ENCODE data around the gene NOS3.

Gene NOS3

DNA sequence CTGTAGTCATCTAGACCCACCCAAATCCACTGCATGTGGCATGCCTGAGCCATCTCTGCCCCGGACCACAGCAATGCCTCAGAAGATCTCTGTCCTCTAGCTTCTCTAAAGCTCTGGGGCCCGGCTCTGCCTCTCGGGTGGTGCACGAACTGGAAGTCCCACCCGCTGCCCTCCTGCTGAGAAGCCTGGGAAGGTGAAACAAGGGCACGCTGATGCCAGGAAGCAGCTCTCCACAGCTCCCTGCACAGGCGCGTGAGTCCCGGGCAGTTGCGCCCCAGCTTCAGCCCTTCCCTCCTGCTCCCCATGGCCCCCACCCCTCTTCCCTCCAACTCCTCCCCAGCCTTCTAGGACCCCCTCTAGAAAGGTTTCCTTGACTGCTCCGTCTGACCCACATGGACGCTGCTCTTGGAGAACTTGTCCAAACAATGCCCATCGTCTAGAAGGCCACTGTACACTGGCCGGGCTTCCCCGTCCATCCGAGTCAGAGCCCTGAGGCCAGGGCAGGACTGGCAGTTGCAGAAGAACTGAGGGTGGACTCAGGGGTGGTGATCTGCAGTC lies 25.5 kb upstream of the NOS3 start:
- FAIRE-seq = no peak

- FAIRE-seq = no peak
These were observed 24.8 kb upstream of the NOS3 start for GRCh38 chr7:150966002-150966401.

DNA sequence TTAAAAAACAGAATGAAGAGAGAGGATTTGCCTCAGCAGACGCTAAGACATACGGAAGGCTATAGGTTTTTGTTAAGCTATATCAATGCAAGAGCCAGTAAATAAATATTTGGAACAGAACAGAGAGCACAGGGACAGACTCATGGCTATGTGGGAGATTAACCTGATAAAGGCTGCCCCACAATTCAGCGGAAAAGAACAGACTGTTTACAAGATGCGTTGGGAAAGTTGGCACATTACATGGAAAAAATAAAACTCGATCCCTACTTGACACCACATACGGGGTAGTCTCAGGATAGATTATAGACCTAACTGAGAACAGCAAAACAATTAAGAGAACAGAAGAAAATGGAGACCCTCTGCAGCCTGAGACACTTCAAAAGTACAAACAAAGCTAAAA lies 23.5 kb upstream of the NOS3 start:
- FAIRE-seq = no peak

DNA sequence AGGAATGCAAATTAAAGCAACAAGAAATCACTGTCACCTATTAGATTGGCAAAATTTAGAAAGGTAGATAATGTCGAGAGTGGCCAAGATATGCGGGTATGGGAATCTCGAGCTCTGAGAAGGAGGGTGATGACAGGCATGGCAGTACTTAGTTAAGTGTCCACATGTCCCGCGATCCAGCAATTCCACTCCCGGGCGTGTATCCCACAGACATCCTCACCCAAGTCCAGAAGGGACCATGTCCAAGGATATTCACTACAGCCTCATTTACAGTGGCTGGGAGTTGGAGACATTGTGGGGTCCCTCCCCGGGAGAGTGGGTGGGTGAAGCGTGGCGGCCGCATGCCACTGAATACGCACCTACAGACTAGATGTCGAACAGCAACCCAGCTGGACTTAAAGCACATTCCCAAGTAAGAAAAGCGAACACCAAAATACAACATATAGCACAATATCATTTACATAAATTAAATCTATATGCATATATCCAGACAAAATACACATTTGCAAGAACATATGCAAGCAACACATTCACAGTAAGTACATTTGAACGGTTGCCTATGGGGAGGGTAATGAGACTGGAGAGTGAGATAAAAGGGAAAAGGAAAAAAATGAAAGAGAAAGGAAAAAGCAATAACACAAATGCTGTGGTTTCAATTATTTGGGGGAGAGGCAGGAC lies 22.6 kb upstream of the NOS3 start:
- FAIRE-seq = no peak

DNA sequence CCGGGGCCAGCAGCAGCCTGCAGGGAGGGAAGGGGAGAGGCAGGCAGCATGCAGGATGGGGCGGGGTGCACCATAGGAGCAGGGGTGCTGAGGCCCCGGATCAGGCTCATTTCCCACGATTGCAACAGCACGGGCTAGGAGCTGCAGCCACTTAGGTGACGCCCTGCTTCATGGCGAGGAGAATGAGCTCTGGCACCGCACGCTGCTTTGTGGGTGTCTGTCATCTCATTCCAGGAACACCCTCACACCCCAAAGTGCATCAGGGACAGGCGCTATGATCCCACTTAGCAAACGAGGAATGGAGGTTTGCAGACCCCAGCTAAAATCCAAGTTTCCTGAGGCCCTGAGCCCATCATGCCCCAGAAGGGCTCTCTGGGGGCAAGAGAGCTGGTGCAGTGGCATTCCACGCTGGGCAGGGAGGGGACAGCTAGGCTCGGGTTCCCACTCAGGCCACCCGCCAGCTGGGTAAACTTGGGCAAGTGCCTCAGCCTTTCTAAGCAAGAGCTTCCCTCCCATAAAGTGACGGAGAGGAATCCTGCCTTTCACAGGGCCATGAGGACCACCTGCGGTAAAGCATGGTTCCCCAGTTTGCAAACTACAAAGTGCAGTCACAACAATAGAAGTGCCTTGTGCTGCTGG lies 22.0 kb upstream of the NOS3 start:
- FAIRE-seq = no peak

DNA sequence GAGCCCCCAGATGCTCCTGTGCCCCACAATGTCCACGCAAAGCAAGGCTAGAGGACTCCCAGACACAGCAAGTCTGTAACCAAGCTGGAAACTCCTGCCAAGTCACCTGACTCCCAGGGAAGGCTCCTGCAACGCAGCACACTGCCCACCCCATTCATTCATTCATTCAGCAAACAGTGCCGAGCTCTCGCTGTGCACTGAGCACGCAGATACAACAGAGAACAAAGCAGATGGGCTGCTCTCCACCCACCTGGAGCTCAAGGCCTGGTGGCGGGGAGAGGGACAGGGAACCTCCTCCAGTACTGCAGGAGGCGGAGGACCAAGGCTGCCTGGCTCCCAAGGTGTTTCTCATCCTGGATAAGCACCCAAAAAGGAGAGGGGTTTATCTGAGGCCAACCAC lies 21.3 kb upstream of the NOS3 start:
- no peak for FAIRE-seq

GRCh38 chr7:150970424-150970823 lies 20.4 kb upstream of the NOS3 start:
- FAIRE-seq = no peak

DNA sequence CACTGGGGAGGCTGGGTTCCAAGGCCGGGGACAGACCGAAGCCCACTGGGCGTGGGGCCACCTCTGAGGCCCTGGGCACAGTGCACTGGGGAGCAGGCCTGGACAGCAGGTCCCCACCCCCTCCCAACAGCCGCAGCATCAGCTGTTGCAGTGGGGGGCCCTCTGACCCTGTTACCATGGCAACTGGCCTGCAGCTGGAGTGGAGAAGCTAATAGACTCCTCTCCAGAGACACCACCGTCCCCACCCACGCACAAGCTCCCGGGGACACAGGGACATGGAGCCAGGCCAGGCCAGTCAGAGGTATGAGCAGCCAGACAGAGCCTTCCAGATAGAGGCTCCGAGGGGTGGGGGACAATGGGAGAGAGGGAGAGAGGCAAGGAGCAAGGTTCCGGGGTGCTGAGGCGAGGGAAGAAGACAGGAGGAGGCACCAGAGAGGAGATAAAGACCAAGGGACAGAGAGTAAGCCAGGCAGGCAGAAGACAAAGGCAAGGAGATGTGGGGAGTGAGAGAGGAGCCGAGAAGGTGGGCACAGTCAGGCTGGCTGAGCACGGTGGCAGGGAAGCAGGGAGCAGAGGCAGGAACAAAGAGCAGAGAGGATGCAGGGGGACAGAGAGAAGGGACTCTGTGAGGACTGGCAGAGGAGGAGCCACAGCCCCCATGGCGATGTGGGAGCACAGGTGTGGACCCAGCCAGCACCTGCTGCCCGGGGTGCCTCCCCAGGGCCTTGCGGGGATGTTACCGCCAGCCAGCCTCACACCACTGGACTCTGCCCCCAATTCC lies 19.4 kb upstream of the NOS3 start:
- FAIRE-seq = no peak

GRCh38 chr7:150972023-150972468 lies 18.8 kb upstream of the NOS3 start:
- no peak for FAIRE-seq

GRCh38 chr7:150972741-150973140 lies 18.1 kb upstream of the NOS3 start:
- no peak for FAIRE-seq

GRCh38 chr7:150973571-150974451 lies 17.0 kb upstream of the NOS3 start:
- no peak for FAIRE-seq

- FAIRE-seq = no peak
These were observed 16.1 kb upstream of the NOS3 start for GRCh38 chr7:150974468-150975391.

DNA sequence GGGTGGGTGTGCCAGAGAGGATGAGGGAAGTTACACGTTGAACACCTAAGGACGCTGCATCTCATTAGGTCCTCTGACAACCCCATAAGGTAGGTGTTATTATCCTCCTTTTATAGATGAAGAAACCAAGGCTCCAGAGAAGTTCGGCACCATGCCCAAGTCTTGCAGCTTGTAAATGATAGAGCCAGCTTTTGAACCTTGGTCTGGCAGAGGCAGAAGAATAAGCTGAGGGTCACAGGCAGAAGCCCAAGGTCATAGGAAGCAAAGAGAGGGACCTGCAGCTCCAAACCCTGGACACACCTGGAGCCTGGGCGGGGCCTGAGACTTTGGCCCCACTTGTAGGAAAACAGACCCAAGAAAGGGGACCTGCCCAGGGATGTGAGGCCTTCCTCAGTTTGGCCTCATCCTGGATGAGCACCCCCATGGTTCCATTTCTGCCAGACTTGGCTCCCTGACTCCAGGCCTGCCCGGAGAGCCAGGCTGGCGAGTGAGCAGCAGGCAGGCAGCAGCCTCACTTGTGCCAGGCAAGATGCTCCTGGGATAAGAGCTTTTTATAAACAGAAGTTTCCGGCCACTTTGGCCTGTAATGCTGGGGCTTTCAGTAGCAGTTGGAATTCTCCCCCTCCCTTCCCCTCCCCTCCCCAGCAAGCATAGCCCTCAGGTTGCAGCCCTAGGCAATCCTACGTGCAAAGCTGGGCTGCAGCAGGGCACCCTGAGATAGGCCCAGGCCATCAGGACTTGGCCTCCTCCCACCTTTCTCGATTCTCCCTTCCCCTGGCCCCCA lies 15.1 kb upstream of the NOS3 start:
- FAIRE-seq = no peak

GRCh38 chr7:150976529-150977381 lies 14.1 kb upstream of the NOS3 start:
- no peak for FAIRE-seq

GRCh38 chr7:150977382-150978125 lies 13.3 kb upstream of the NOS3 start:
- FAIRE-seq = no peak

GRCh38 chr7:150978126-150978789 lies 12.6 kb upstream of the NOS3 start, which contains the start of gene KCNH2:
Gene KCNH2 (minus strand): TSS chr7:150978321. CDS start chr7:150977913, 408 bp downstream.
- FAIRE-seq = no peak

- FAIRE-seq = no peak
These were observed 11.0 kb upstream of the NOS3 start for GRCh38 chr7:150979713-150980390.

DNA sequence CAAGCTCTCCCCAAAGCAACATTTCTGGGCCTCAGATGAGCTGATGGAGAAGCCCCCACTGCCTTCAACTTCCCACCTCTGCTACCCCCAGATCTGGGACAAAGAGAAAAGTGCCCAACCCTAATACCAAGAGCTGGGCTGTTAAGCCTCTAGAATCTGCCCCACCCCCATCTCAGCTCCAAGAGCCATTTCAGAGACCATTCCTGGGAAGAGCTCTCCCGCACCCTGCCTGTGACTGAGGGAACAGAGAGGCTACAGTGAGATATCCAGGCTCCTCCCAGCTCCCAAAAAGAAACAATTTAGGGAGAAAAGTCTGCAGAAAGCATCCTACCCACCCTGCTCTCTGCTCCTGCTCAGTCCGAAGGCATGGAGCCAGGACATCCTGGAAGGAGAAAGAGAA lies 10.2 kb upstream of the NOS3 start:
- no peak for FAIRE-seq
